ENCODE measurements around the gene ZBTB7C.
A peak's percentile ranks its signal among the peaks of the same experiment; 100 is the strongest.

ZBTB7C gene

GRCh38 chr18:48408727-48409590 lies at the start of gene ZBTB7C:
ZBTB7C (minus strand) TSS chr18:48409383.
- peaks cover 0 to 37% (median 15%) of the 10 kb centered on the region in 5 donors for H3K27me3 ChIP-seq (ENCODE audit: control insufficient read depth in 5 of 5, insufficient read depth in 4 of 5, low read length in 5 of 5)
- peak within 1 kb of the TSS; percentile 46 for H3K27ac ChIP-seq (ENCODE audit: low read depth, low read length)

GRCh38 chr18:48456838-48457237 lies 47.7 kb upstream of the ZBTB7C start:
- no peaks in the 10 kb centered on the region for H3K27me3 ChIP-seq (ENCODE audit: control insufficient read depth in 5 of 5, insufficient read depth in 4 of 5, low read length in 5 of 5)
- no peak overlapping the region for H3K27ac ChIP-seq (ENCODE audit: low read depth, low read length)
- no peak overlapping the region for H3K9ac ChIP-seq (ENCODE audit: low read length in 5 of 5)
- peaks cover 4 to 36% (median 31%) of the 10 kb centered on the region in 5 donors for H3K4me1 ChIP-seq (ENCODE audit: control insufficient read depth in 5 of 5, insufficient read depth in 5 of 5, low read length in 5 of 5)
- no peak overlapping the region for H3K4me3 ChIP-seq (ENCODE audit: low read depth in 1 of 5, low read length in 5 of 5)
- H3K9me3 ChIP-seq (ENCODE audit: control insufficient read depth in 5 of 5, low read length in 5 of 5), result no peaks in the 10 kb centered on the region
- no peaks in the 10 kb centered on the region for H3K36me3 ChIP-seq (ENCODE audit: control insufficient read depth in 5 of 5, insufficient read depth in 5 of 5, low read length in 5 of 5)

More at GRCh38 chr18:48408727-48409590, at the start of gene ZBTB7C:
- H3K4me1 ChIP-seq (ENCODE audit: control insufficient read depth in 5 of 5, insufficient read depth in 5 of 5, low read length in 5 of 5), result peaks cover 0 to 27% (median 21%) of the 10 kb centered on the region in 5 donors
- H3K9ac ChIP-seq (ENCODE audit: low read length in 5 of 5), result peak within 1 kb of the TSS in 3 of 5 donors; percentile 71 to 82 (median 76)
- peak within 1 kb of the TSS; percentile 78 to 90 (median 80) for H3K4me3 ChIP-seq (ENCODE audit: low read depth in 1 of 5, low read length in 5 of 5)
- no peaks in the 10 kb centered on the region for H3K36me3 ChIP-seq (ENCODE audit: control insufficient read depth in 5 of 5, insufficient read depth in 5 of 5, low read length in 5 of 5)
- no peaks in the 10 kb centered on the region for H3K9me3 ChIP-seq (ENCODE audit: control insufficient read depth in 5 of 5, low read length in 5 of 5)

GRCh38 chr18:48455555-48456478 lies 46.6 kb upstream of the ZBTB7C start:
- Histone ChIP-seq H3K9ac (ENCODE audit: low read length in 5 of 5) (no peak overlapping the region), H3K27me3 (ENCODE audit: control insufficient read depth in 5 of 5, insufficient read depth in 4 of 5, low read length in 5 of 5) (no peaks in the 10 kb centered on the region), H3K4me1 (ENCODE audit: control insufficient read depth in 5 of 5, insufficient read depth in 5 of 5, low read length in 5 of 5) (peaks cover 4 to 36% (median 31%) of the 10 kb centered on the region in 5 donors), H3K4me3 (ENCODE audit: low read depth in 1 of 5, low read length in 5 of 5) (no peak overlapping the region), H3K27ac (ENCODE audit: low read depth, low read length) (no peak overlapping the region), H3K9me3 (ENCODE audit: control insufficient read depth in 5 of 5, low read length in 5 of 5) (no peaks in the 10 kb centered on the region), H3K36me3 (ENCODE audit: control insufficient read depth in 5 of 5, insufficient read depth in 5 of 5, low read length in 5 of 5) (no peaks in the 10 kb centered on the region)

GRCh38 chr18:48454261-48454757 lies 45.1 kb upstream of the ZBTB7C start:
- H3K27ac ChIP-seq (ENCODE audit: low read depth, low read length), result no peak overlapping the region
- no peaks in the 10 kb centered on the region for H3K36me3 ChIP-seq (ENCODE audit: control insufficient read depth in 5 of 5, insufficient read depth in 5 of 5, low read length in 5 of 5)
- no peak overlapping the region for H3K9ac ChIP-seq (ENCODE audit: low read length in 5 of 5)
- no peaks in the 10 kb centered on the region for H3K27me3 ChIP-seq (ENCODE audit: control insufficient read depth in 5 of 5, insufficient read depth in 4 of 5, low read length in 5 of 5)
- peaks cover 4 to 36% (median 31%) of the 10 kb centered on the region in 5 donors for H3K4me1 ChIP-seq (ENCODE audit: control insufficient read depth in 5 of 5, insufficient read depth in 5 of 5, low read length in 5 of 5)
- no peak overlapping the region for H3K4me3 ChIP-seq (ENCODE audit: low read depth in 1 of 5, low read length in 5 of 5)
- no peaks in the 10 kb centered on the region for H3K9me3 ChIP-seq (ENCODE audit: control insufficient read depth in 5 of 5, low read length in 5 of 5)

- Histone ChIP-seq H3K36me3 (ENCODE audit: control insufficient read depth in 5 of 5, insufficient read depth in 5 of 5, low read length in 5 of 5) (no peaks in the 10 kb centered on the region), H3K9ac (ENCODE audit: low read length in 5 of 5) (peak overlapping the region in 1 of 5 donors; percentile 17), H3K4me1 (ENCODE audit: control insufficient read depth in 5 of 5, insufficient read depth in 5 of 5, low read length in 5 of 5) (peaks cover 4 to 36% (median 26%) of the 10 kb centered on the region in 5 donors), H3K4me3 (ENCODE audit: low read depth in 1 of 5, low read length in 5 of 5) (no peak overlapping the region), H3K27me3 (ENCODE audit: control insufficient read depth in 5 of 5, insufficient read depth in 4 of 5, low read length in 5 of 5) (no peaks in the 10 kb centered on the region), H3K9me3 (ENCODE audit: control insufficient read depth in 5 of 5, low read length in 5 of 5) (no peaks in the 10 kb centered on the region), H3K27ac (ENCODE audit: low read depth, low read length) (peak overlapping the region; percentile 10)
These were observed 44.3 kb upstream of the ZBTB7C start for GRCh38 chr18:48453330-48454066.

GRCh38 chr18:48452861-48453323 lies 43.7 kb upstream of the ZBTB7C start:
- H3K27ac ChIP-seq (ENCODE audit: low read depth, low read length), result peak overlapping the region; percentile 10
- peaks cover 4 to 36% (median 26%) of the 10 kb centered on the region in 5 donors for H3K4me1 ChIP-seq (ENCODE audit: control insufficient read depth in 5 of 5, insufficient read depth in 5 of 5, low read length in 5 of 5)
- H3K9ac ChIP-seq (ENCODE audit: low read length in 5 of 5), result peak overlapping the region in 1 of 5 donors; percentile 17

GRCh38 chr18:48450685-48451084 lies 41.5 kb upstream of the ZBTB7C start:
- Histone ChIP-seq H3K9ac (ENCODE audit: low read length in 5 of 5) (no peak overlapping the region), H3K27me3 (ENCODE audit: control insufficient read depth in 5 of 5, insufficient read depth in 4 of 5, low read length in 5 of 5) (no peaks in the 10 kb centered on the region), H3K4me1 (ENCODE audit: control insufficient read depth in 5 of 5, insufficient read depth in 5 of 5, low read length in 5 of 5) (peaks cover 5 to 41% (median 32%) of the 10 kb centered on the region in 5 donors), H3K36me3 (ENCODE audit: control insufficient read depth in 5 of 5, insufficient read depth in 5 of 5, low read length in 5 of 5) (no peaks in the 10 kb centered on the region), H3K27ac (ENCODE audit: low read depth, low read length) (no peak overlapping the region), H3K9me3 (ENCODE audit: control insufficient read depth in 5 of 5, low read length in 5 of 5) (no peaks in the 10 kb centered on the region), H3K4me3 (ENCODE audit: low read depth in 1 of 5, low read length in 5 of 5) (no peak overlapping the region)

More at GRCh38 chr18:48452861-48453323, 43.7 kb upstream of the ZBTB7C start:
- no peaks in the 10 kb centered on the region for H3K9me3 ChIP-seq (ENCODE audit: control insufficient read depth in 5 of 5, low read length in 5 of 5)
- no peaks in the 10 kb centered on the region for H3K27me3 ChIP-seq (ENCODE audit: control insufficient read depth in 5 of 5, insufficient read depth in 4 of 5, low read length in 5 of 5)
- H3K36me3 ChIP-seq (ENCODE audit: control insufficient read depth in 5 of 5, insufficient read depth in 5 of 5, low read length in 5 of 5), result no peaks in the 10 kb centered on the region
- no peak overlapping the region for H3K4me3 ChIP-seq (ENCODE audit: low read depth in 1 of 5, low read length in 5 of 5)

- H3K4me3 ChIP-seq (ENCODE audit: low read depth in 1 of 5, low read length in 5 of 5), result no peak overlapping the region
- no peak overlapping the region for H3K27ac ChIP-seq (ENCODE audit: low read depth, low read length)
- H3K27me3 ChIP-seq (ENCODE audit: control insufficient read depth in 5 of 5, insufficient read depth in 4 of 5, low read length in 5 of 5), result no peaks in the 10 kb centered on the region
- H3K9ac ChIP-seq (ENCODE audit: low read length in 5 of 5), result no peak overlapping the region
- H3K9me3 ChIP-seq (ENCODE audit: control insufficient read depth in 5 of 5, low read length in 5 of 5), result no peaks in the 10 kb centered on the region
- H3K36me3 ChIP-seq (ENCODE audit: control insufficient read depth in 5 of 5, insufficient read depth in 5 of 5, low read length in 5 of 5), result no peaks in the 10 kb centered on the region
- H3K4me1 ChIP-seq (ENCODE audit: control insufficient read depth in 5 of 5, insufficient read depth in 5 of 5, low read length in 5 of 5), result peaks cover 6 to 29% (median 24%) of the 10 kb centered on the region in 5 donors
These were observed 37.5 kb upstream of the ZBTB7C start for GRCh38 chr18:48446582-48447225.

- H3K4me3 ChIP-seq (ENCODE audit: low read depth in 1 of 5, low read length in 5 of 5), result no peak overlapping the region
- peaks cover 6 to 40% (median 35%) of the 10 kb centered on the region in 5 donors for H3K4me1 ChIP-seq (ENCODE audit: control insufficient read depth in 5 of 5, insufficient read depth in 5 of 5, low read length in 5 of 5)
- H3K9ac ChIP-seq (ENCODE audit: low read length in 5 of 5), result no peak overlapping the region
- no peak overlapping the region for H3K27ac ChIP-seq (ENCODE audit: low read depth, low read length)
- H3K27me3 ChIP-seq (ENCODE audit: control insufficient read depth in 5 of 5, insufficient read depth in 4 of 5, low read length in 5 of 5), result no peaks in the 10 kb centered on the region
- no peaks in the 10 kb centered on the region for H3K36me3 ChIP-seq (ENCODE audit: control insufficient read depth in 5 of 5, insufficient read depth in 5 of 5, low read length in 5 of 5)
- H3K9me3 ChIP-seq (ENCODE audit: control insufficient read depth in 5 of 5, low read length in 5 of 5), result no peaks in the 10 kb centered on the region
These were observed 36.4 kb upstream of the ZBTB7C start for GRCh38 chr18:48445540-48445939.
